ENCODE results near the gene MYMX.
A peak's percentile ranks its signal among the peaks of the same experiment; 100 is the strongest.

MYMX gene

DNA sequence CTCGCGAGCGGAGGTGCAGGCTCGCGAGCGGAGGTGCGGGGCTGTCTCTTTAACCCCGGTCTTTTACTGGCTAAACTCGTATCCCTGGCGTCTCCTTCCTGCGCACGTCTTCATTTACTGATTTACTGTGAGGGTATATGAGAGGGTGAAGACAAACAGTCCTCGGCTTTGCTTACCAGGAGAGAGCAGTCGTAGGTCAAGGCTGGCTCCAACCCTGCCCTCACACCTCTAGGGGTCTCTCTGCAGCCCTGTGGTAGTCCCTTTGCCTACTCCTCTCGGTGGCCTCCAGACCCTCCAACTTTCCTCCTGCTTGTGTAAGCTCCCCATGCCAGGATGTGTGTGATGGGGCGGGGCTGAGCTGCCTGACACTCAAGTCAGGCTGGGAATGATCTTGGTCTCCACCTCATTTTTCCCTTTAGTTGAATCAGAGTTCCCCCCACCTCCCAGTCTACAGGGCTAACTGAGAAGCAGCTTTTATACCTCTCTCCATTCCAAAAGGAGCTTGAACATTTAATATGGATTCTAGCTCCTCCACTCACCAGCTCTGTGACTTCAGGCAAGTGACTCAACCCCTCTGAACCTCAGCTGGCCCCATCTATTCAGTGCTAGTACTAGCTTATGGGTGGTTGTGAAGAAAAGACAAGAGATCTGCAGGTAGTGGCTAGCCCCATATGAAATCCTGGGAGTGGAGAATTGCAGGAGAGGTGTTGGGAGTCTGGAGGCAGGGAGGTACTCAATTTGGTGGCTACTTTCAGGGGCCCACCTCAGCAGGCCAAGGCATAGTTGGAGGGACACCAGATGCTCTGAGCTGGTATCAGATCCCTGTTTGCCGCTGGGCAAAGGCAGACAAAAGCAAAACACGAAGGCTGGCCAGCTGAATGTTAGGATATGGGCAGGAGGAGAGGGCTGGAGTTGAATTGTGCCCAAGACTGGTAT lies 7.6 kb downstream of the MYMX start:
- peak overlapping the region; percentile 63 for H3K4me3 ChIP-seq (ENCODE audit: low read depth, low read length)
- CTCF ChIA-PET, result interaction anchor here (0.8 to 8.2 kb wide), 12 partner anchors 11 to 109 kb away, joined by 3 to 175 read pairs (median 5); partner anchors contain the start of genes HSP90AB1 and SLC35B2
- TF ChIP-seq, protein P1, sequence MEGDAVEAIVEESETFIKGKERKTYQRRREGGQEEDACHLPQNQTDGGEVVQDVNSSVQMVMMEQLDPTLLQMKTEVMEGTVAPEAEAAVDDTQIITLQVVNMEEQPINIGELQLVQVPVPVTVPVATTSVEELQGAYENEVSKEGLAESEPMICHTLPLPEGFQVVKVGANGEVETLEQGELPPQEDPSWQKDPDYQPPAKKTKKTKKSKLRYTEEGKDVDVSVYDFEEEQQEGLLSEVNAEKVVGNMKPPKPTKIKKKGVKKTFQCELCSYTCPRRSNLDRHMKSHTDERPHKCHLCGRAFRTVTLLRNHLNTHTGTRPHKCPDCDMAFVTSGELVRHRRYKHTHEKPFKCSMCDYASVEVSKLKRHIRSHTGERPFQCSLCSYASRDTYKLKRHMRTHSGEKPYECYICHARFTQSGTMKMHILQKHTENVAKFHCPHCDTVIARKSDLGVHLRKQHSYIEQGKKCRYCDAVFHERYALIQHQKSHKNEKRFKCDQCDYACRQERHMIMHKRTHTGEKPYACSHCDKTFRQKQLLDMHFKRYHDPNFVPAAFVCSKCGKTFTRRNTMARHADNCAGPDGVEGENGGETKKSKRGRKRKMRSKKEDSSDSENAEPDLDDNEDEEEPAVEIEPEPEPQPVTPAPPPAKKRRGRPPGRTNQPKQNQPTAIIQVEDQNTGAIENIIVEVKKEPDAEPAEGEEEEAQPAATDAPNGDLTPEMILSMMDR (IDR thresholded peaks at IDR 0.05; ENCODE audit: insufficient read depth, low read length, missing control alignments), result no peak
- DNase-seq (ENCODE audit: low read depth, low spot score), result no peak
- POLR2A ChIA-PET, result interaction anchor here (1.0 to 2.6 kb wide), 5 partner anchors 10 to 32 kb away, joined by 3 to 16 read pairs (median 3); partner anchors contain the start of gene HSP90AB1

DNA sequence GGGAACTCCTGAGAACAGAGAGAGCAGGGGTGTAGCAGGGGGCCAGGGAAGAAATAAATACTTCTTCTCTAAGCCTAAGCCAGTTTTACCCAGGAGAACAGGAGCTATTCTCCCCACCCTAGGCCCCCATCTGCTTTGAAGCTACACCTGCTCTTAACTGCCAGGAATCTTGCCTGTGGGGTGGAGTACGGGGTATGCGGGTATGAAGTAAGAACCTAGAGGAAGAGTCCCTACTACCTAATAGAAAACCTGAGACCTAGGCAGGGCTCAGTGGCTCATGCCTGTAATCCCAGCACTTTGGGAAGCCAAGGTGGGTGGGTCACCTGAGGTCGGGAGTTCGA lies 8.2 kb downstream of the MYMX start:
- no peak for DNase-seq (ENCODE audit: low read depth, low spot score)
- TF ChIP-seq, protein P1 (IDR thresholded peaks at IDR 0.05; ENCODE audit: insufficient read depth, low read length, missing control alignments), result no peak
- ChIA-PET CTCF (interaction anchor here (0.8 to 8.2 kb wide), 10 partner anchors 11 to 108 kb away, joined by 3 to 175 read pairs (median 5); partner anchors contain the start of genes HSP90AB1 and SLC35B2), POLR2A (interaction anchor here (1.0 to 2.6 kb wide), 3 partner anchors 10 to 32 kb away, joined by 3 to 16 read pairs (median 6); partner anchors contain the start of gene HSP90AB1)
- no peak overlapping the region for H3K4me3 ChIP-seq (ENCODE audit: low read depth, low read length)

DNA sequence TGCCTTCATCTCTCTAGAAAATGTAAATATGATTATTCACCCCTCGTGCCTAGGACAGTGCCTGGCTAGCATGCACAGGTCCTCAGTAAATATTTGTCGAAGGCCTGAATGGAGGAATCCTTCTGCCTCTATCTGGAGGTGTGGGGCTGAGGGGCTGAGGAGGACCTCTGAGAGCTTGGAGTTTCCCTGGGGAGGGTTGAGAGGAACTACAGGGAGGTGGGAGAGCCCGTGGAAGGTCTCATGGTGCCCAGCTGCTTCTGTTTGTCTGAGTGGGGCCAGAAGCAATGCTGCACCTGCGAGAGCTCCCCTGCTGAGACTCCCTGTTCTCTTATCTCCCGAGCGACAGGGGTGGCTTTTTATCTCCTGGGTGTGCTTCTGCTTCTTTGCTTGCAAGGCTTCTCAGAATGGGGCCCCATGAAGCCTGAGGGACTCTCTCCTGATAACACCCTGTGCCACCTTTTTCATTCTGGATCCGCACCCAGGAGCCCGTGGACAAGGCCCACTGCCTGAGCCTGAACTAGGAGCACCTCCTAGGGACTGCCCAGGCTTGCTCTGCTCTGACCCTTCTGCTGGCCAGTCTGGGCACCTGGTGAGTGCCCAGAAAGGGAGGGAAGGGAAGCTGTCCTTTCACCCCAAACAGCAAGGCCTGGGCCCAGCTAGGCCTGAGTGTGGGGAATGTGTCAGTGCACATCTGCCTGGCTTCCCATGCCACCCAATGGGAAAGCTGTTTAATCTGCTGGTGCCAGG lies 9.0 kb downstream of the MYMX start:
- no peak overlapping the region for H3K4me3 ChIP-seq (ENCODE audit: low read depth, low read length)
- no peak for DNase-seq (ENCODE audit: low read depth, low spot score)
- ChIA-PET POLR2A (interaction anchor here (1.0 kb wide), 1 partner anchor 21 kb away, joined by 4 read pairs; the partner anchor contains the start of gene HSP90AB1), CTCF (interaction anchor here (1.0 to 8.2 kb wide), 3 partner anchors 10 to 53 kb away, joined by 4 to 175 read pairs (median 9); no protein-coding TSS in a partner anchor)
- TF ChIP-seq, protein P1 (IDR thresholded peaks at IDR 0.05; ENCODE audit: insufficient read depth, low read length, missing control alignments), result no peak

- ChIA-PET CTCF (interaction anchor here (1.0 to 8.2 kb wide), 3 partner anchors 8 to 14 kb away, joined by 3 to 175 read pairs (median 4); no protein-coding TSS in a partner anchor), POLR2A (interaction anchor here (1.0 kb wide), 1 partner anchor 20 kb away, joined by 4 read pairs; the partner anchor contains the start of gene HSP90AB1)
- no peak overlapping the region for H3K4me3 ChIP-seq (ENCODE audit: low read depth, low read length)
- no peak for DNase-seq (ENCODE audit: low read depth, low spot score)
- TF ChIP-seq, protein P1 (IDR thresholded peaks at IDR 0.05; ENCODE audit: insufficient read depth, low read length, missing control alignments), result no peak
Observed at GRCh38 chr6:44226368-44227147, 9.8 kb downstream of the MYMX start.

DNA sequence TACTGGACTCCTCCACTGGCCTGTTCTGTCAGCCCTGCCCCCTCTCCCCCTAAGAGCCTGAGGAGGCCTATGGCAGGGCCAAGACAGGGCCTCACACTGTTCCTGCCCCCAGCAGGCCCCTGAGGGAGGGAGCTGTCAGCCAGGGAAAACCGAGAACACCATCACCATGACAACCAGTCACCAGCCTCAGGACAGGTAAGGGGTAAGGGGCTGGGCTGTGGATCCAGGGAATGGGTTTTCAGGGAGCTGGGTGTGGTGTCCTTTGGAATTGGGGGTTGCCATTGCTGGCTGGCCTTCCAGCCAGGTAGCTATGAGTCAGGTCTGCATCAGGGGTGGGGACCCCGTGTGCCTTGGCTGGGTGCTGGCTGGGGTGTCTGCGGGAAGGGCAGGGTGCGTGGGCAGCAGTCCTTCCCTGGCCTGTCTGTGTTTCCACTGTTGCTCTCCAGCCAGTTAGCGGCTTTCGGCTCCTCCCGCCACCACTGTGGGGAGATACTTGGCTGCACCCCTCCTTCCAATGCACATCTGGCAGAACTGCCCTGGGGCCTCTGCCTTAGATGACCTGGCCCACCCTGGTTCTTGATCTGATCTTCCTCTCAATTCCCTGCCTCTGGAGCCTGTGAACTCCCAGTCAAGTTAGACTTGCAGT lies 10.5 kb downstream of the MYMX start:
- POLR2A ChIA-PET, result interaction anchor here (1.0 kb wide), 1 partner anchor 20 kb away, joined by 3 read pairs; the partner anchor contains the start of gene HSP90AB1
- DNase-seq (ENCODE audit: low read depth, low spot score), result no peak
- H3K4me3 ChIP-seq (ENCODE audit: low read depth, low read length), result no peak overlapping the region
- TF ChIP-seq, protein P1 (IDR thresholded peaks at IDR 0.05; ENCODE audit: insufficient read depth, low read length, missing control alignments), result no peak
- CTCF ChIA-PET, result interaction anchor here (0.7 to 8.2 kb wide), 5 partner anchors 9 to 128 kb away, joined by 3 to 175 read pairs (median 3); no protein-coding TSS in a partner anchor

Data from AG04449 (cell line).